Omental fat pad (tissue), 4 donors: Measurements from ENCODE around the gene TMEM9. TPM values are rescaled to one million over a fixed set of nuclear protein-coding genes. Genes with fewer than 3 reads are reported as not detected.

Experiments used
- ATAC-seq: fragments of 150-250 bp; one replicate; pipeline ENCODE4 v1.9.1; 2016; ENCODE audit warnings: mild to moderate bottlenecking, moderate library complexity; ENCODE audit not compliant: low FRiP score
- DNase-seq: peaks from one replicate; pipeline ENCODE4 v3.0.0-alpha.2; 2019; ENCODE audit warnings: low spot score
- total RNA-seq, 4 donors: library from RNA; depleted of rRNA; stranded (reverse); fragments of >200 nt; gene quantifications; one replicate each; pipeline ENCODE4 v1.1.0, GENCODE V29; 2016
- TF ChIP-seq, protein P1 (sequence below), 3 donors: fragments of 450-650 bp; IDR thresholded peaks; one replicate each; pipeline ENCODE4 v1.5.1; 2016 to 2017; ENCODE audit warnings: antibody characterized with exemption in 3 of 3, mild to moderate bottlenecking in 3 of 3, moderate library complexity in 2 of 3

Gene TMEM9
- total RNA-seq, 4 donors from 2014 or later: 26.2 to 53.8 (median 45.7) TPM

DNA sequence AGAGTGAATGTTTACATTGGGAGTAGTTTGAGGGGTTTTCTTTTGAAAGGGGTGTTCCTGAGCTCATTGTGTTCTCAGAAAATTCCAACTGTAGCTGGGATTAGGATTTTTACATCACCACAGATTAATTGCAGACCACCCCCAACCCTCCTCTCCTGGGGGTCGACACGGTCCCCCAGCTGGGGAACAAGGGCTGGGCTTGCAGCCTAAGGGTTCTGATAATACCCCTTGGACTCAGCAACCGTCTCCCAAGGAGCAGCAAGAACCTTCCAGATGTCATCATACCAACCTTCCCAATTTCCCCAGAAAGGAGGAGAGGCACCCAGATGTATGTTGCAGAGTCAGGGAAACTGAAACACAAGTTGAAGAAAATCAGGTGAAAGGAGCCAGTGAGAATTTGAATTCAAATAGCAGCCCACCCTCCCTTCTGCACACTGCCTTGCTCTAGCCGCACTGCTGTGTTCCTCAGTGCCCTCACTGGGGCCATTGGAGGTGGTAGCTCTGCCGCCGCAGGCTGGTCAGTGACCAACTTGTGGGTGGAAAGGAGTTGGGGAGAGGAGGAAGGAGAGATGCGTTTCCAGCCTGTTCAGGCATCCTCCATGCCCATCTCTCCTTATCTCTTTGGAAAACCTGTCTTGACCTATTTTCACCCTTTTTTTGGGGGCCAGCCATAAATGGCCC, 21.7 kb upstream of the TMEM9 start:
- ATAC-seq: no peak

DNA sequence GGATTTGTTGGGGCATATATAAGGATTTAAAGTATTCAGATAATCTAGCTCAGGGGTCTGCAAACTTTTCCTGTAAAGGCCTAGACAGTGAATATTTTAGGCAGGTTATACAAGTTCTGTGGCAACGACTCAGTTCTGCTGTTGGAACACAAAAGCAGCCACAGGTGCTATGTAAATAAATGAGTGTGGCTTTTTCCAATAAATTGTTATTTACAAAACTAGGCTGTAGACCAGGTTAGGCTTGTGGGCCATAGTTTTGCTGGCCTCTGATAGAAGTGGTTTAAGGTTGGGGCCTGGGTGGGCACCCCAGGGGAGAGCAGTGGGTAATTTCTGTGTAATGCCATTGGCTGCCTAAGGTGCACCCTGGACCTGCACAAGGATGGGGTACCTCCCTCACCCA, 19.5 kb upstream of the TMEM9 start:
- no peak for DNase-seq
- TF ChIP-seq, protein P1, sequence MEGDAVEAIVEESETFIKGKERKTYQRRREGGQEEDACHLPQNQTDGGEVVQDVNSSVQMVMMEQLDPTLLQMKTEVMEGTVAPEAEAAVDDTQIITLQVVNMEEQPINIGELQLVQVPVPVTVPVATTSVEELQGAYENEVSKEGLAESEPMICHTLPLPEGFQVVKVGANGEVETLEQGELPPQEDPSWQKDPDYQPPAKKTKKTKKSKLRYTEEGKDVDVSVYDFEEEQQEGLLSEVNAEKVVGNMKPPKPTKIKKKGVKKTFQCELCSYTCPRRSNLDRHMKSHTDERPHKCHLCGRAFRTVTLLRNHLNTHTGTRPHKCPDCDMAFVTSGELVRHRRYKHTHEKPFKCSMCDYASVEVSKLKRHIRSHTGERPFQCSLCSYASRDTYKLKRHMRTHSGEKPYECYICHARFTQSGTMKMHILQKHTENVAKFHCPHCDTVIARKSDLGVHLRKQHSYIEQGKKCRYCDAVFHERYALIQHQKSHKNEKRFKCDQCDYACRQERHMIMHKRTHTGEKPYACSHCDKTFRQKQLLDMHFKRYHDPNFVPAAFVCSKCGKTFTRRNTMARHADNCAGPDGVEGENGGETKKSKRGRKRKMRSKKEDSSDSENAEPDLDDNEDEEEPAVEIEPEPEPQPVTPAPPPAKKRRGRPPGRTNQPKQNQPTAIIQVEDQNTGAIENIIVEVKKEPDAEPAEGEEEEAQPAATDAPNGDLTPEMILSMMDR (IDR thresholded peaks at IDR 0.05): no peak
- no peak for ATAC-seq

More for the DNA sequence above, 21.7 kb upstream of the TMEM9 start:
- no peak for DNase-seq
- TF ChIP-seq, protein P1 (IDR thresholded peaks at IDR 0.05): no peak

DNA sequence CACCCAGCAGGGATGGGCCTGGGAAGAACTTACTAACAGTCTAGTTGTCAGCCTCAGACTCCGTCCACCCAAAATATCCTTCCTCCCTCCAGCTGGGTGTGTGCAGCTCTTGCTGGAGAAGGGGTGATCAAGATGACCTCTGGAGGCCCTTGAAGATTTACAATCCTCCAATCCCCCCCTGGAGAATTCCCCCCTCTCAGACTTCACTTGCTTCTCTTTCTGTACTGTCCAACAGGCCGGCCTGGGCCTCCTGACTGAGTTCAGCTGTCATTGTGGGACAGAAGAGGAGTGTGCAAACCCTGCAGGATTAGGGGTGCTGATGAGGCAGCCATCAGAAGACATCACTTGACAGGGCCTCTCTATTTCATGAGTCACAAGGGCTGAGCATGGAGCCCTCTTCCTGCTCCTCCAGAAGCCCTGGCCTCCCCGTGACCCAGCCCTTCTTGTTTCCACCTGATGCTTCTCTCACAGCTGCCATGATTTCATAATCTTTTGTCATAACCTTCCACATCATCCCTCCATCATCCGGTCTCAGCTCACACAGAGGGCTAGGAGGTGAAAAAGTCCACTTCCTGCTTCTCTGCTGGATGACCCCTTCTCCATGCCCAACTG, 18.8 kb upstream of the TMEM9 start:
- ATAC-seq (no peak), DNase-seq (no peak)
- TF ChIP-seq, protein P1 (IDR thresholded peaks at IDR 0.05): no peak

DNA sequence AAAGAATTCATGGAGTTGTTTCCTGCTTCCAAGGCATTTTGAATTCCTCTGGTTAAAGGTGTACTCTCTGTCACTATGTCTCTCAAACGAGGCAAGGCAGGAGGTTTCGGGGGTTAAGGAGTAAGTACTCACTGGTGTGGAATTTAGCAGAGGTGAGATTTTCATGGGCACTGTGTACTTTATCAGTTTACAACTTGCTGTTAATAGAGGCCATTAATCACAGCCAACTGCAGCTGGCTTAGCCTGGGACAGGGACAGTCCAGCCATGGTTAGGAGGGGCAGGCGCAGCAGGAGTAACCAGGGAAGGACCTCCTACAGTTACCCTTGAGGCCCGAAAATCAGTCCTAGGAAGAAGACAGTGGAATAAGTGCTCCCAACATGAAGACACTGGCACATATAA, 18.1 kb upstream of the TMEM9 start:
- TF ChIP-seq, protein P1 (IDR thresholded peaks at IDR 0.05): no peak
- ATAC-seq: no peak

DNA sequence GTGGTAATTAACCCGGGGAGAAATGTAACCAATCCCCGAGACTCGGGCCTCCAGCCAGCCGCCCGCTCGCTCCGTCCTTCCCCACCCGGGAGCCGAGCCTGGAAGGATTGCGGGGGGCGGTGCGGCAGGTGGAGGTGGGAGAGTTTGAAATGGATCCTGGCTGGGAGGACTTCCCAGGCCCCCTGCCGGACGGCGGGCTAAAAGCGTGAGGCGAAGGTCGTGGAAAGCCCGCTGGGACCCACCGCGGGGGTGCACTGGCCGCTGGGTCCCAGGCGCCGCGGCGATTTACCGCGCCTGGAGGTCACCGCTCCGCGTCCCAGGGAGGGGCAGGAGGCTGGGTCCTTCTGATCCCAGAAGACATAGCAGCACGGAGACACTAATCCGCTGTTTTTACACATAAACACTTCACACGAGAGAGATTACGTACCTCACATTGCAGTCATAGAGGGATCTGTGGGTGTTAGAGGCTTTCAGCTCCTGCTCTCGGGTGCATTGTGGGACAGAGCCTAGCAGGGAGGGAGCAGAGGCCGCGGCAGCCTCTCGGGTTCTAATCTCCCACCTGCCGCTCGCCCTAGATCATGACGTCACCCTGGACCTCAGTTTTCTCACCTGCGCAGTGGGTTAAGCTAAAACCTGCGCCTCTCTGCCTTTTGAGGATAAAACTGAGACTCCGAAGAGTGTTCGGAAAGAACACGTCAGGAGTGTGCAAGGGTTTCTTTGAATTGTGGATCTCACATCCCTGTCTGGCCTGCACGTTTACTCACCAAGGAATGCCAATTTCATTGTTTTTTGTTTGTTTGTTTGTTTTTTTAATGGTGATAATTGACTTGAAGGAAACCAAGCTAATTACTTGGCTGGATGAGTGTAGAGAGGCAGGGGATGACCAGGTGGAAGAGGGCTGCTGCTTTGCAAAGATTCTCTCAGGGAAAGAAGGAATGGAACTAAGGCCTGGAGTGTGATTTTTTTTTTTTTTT, 17.1 kb upstream of the TMEM9 start:
- TF ChIP-seq, protein P1 (IDR thresholded peaks at IDR 0.05): peak in 1 of 3 donors; percentile 14
- DNase-seq (no peak), ATAC-seq (peak; percentile 61)

More for the DNA sequence above, 18.1 kb upstream of the TMEM9 start:
- no peak for DNase-seq

DNA sequence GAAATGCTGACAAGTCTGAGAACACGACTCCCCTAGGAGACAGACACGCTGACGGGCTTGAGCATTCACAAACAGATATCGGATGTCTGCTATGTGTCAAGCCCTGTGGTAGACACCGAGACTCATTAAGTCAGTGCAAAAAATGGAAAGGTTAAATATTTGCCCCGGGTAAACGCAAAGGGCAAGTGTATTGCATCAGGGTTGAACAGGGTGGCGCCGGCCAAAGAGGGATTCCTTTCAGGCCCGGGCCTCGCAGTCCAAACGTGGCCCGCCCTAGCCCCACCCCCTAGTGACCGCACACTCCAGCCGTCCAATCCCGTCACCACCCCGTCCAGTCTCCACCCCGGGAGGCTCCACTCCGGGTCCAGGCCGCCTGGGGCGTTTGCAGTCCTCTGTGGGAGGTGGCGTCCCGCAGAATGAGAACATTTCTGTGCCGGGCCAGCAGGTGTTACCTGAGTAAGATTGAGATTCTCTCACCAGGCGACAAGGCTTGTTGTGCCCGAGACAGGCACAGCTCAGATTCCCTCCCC, 16.3 kb upstream of the TMEM9 start:
- TF ChIP-seq, protein P1 (IDR thresholded peaks at IDR 0.05): no peak
- peak; percentile 100 for ATAC-seq

More for the DNA sequence above, 16.3 kb upstream of the TMEM9 start:
- peak; percentile 81 for DNase-seq
